ENCODE measurements around the gene TIGD2. TPM values are rescaled to one million over a fixed set of nuclear protein-coding genes. Genes with fewer than 3 reads are reported as not detected.

The TIGD2 gene
- total and polyA plus RNA-seq, 10 donors, result 2.2 to 8.0 (median 5.3) TPM

GRCh38 chr4:89160806-89161205, 49.5 kb downstream of the TIGD2 start:
- Histone ChIP-seq H3K27me3 (replicated peaks in 1 of 7) (no peaks in the 10 kb centered on the region), H3K4me1 (peaks cover 0 to 6% (median 0%) of the 10 kb centered on the region in 6 donors), H3K36me3 (no peaks in the 10 kb centered on the region), H3K9me3 (no peaks in the 10 kb centered on the region), H3K27ac (no peak overlapping the region), H3K4me3 (no peak overlapping the region)
- 64 to 82% (median 72%) methylated on average over 2 of the region's 2 CpGs for WGBS, 5 donors
- DNase-seq, result no peak
- intact Hi-C loops (cut with DNase I; ENCODE audit: low total_unique reads), result no loop called here
- TF ChIP-seq CTCF (IDR thresholded peaks at IDR 0.05 in 8 of 11, conservative IDR thresholded peaks at IDR 0.05 in 3 of 11) (no peak), POLR2A (IDR thresholded peaks at IDR 0.05) (no peak), POLR2AphosphoS5 (IDR thresholded peaks at IDR 0.05) (no peak)

- intact Hi-C loops (cut with DNase I; ENCODE audit: low total_unique reads), result no loop called here
- no peaks in the 10 kb centered on the region for H3K9me3 ChIP-seq
- no peak overlapping the region for H3K27ac ChIP-seq
- WGBS, 5 donors, result 89 to 97% (median 95%) methylated on average over 2 of the region's 2 CpGs
- H3K4me3 ChIP-seq, result no peak overlapping the region
- TF ChIP-seq POLR2AphosphoS5 (IDR thresholded peaks at IDR 0.05) (no peak), CTCF (IDR thresholded peaks at IDR 0.05 in 8 of 11, conservative IDR thresholded peaks at IDR 0.05 in 3 of 11) (no peak), POLR2A (IDR thresholded peaks at IDR 0.05) (no peak)
- H3K4me1 ChIP-seq, result peaks cover 0 to 6% (median 0%) of the 10 kb centered on the region in 6 donors
- H3K27me3 ChIP-seq (replicated peaks in 1 of 7), result no peaks in the 10 kb centered on the region
- H3K36me3 ChIP-seq, result no peaks in the 10 kb centered on the region
- no peak for DNase-seq
Observed at GRCh38 chr4:89161841-89162240, 50.5 kb downstream of the TIGD2 start.

GRCh38 chr4:89162496-89162895, 51.2 kb downstream of the TIGD2 start:
- Histone ChIP-seq H3K27ac (no peak overlapping the region), H3K9me3 (no peaks in the 10 kb centered on the region), H3K36me3 (no peaks in the 10 kb centered on the region), H3K27me3 (replicated peaks in 1 of 7) (no peaks in the 10 kb centered on the region), H3K4me3 (no peak overlapping the region), H3K4me1 (peaks cover 0 to 6% (median 0%) of the 10 kb centered on the region in 6 donors)
- no peak for DNase-seq
- intact Hi-C loops (cut with DNase I; ENCODE audit: low total_unique reads), result no loop called here
- WGBS, 5 donors, result 73 to 79% (median 75%) methylated on average over 3 of the region's 3 CpGs
- TF ChIP-seq CTCF (IDR thresholded peaks at IDR 0.05 in 8 of 11, conservative IDR thresholded peaks at IDR 0.05 in 3 of 11) (no peak), POLR2AphosphoS5 (IDR thresholded peaks at IDR 0.05) (no peak), POLR2A (IDR thresholded peaks at IDR 0.05) (no peak)

GRCh38 chr4:89162987-89163386, 51.7 kb downstream of the TIGD2 start:
- Histone ChIP-seq H3K27ac (no peak overlapping the region), H3K27me3 (replicated peaks in 1 of 7) (no peaks in the 10 kb centered on the region), H3K36me3 (no peaks in the 10 kb centered on the region), H3K4me1 (peaks cover 0 to 6% (median 0%) of the 10 kb centered on the region in 6 donors), H3K9me3 (no peaks in the 10 kb centered on the region), H3K4me3 (no peak overlapping the region)
- intact Hi-C loops (cut with DNase I; ENCODE audit: low total_unique reads), result no loop called here
- no peak for DNase-seq
- TF ChIP-seq POLR2AphosphoS5 (IDR thresholded peaks at IDR 0.05), result no peak
- no peak for TF ChIP-seq POLR2A (IDR thresholded peaks at IDR 0.05)
- TF ChIP-seq CTCF (IDR thresholded peaks at IDR 0.05 in 8 of 11, conservative IDR thresholded peaks at IDR 0.05 in 3 of 11), result no peak
- 66 to 93% (median 84%) methylated on average over 4 of the region's 4 CpGs for WGBS, 5 donors

Measured in spleen (tissue), 11 donors.